ENCODE data around the gene ODAD3.
"Not testable (repeated sequence)": the region's sequence is repeated elsewhere in the genome, so short reads cannot be mapped to it uniquely, and the experiment has no call there.

Gene ODAD3

DNA sequence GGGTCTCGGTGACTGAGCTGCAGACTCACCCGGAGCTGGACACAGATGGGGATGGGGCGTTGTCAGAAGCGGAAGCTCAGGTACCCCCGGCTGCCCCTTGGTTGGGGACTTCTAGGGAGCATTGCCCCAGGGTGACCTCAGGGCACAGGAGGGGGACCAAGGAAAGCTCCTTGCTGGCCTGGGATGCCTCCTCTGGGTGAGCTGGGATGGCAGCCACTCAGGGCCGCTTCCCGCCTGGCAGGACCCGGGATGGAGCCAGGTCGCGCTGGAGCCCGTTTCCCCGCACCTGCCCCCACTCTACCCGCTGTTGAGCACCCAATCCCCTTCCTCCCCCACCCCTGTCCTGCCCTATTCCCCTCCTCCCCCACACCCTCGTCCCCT is 11.3 kb upstream of the ODAD3 start:
- no peak overlapping the region for H3K4me3 ChIP-seq (ENCODE audit: low read depth, low read length)

DNA sequence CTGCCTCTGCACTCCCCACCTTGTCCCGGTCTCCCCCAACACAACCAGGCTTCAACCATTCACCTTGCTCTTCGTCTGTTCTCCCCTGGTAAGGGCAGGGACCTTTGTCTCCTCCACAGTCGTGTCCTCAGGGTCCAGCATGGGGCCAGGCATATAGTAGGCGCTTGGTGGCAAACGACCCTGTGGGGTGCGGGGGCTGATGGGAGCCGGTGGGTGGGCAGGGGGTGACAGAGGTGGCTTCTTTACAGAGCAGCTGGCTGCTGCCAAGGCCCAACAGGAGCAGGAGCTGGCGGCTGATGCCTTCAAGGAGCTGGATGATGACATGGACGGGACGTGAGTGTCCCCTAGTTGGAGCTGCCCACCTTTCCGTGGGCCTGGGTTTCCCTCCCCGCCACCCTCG is 10.2 kb upstream of the ODAD3 start:
- TF ChIP-seq, protein P1, sequence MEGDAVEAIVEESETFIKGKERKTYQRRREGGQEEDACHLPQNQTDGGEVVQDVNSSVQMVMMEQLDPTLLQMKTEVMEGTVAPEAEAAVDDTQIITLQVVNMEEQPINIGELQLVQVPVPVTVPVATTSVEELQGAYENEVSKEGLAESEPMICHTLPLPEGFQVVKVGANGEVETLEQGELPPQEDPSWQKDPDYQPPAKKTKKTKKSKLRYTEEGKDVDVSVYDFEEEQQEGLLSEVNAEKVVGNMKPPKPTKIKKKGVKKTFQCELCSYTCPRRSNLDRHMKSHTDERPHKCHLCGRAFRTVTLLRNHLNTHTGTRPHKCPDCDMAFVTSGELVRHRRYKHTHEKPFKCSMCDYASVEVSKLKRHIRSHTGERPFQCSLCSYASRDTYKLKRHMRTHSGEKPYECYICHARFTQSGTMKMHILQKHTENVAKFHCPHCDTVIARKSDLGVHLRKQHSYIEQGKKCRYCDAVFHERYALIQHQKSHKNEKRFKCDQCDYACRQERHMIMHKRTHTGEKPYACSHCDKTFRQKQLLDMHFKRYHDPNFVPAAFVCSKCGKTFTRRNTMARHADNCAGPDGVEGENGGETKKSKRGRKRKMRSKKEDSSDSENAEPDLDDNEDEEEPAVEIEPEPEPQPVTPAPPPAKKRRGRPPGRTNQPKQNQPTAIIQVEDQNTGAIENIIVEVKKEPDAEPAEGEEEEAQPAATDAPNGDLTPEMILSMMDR (IDR thresholded peaks at IDR 0.05; ENCODE audit: control insufficient read depth, extremely low read depth, insufficient read depth): no peak
- DNase-seq (ENCODE audit: low read depth): no peak

More for the DNA sequence above, 11.3 kb upstream of the ODAD3 start:
- no peak for DNase-seq (ENCODE audit: low read depth)
- TF ChIP-seq, protein P1 (IDR thresholded peaks at IDR 0.05; ENCODE audit: control insufficient read depth, extremely low read depth, insufficient read depth): no peak

DNA sequence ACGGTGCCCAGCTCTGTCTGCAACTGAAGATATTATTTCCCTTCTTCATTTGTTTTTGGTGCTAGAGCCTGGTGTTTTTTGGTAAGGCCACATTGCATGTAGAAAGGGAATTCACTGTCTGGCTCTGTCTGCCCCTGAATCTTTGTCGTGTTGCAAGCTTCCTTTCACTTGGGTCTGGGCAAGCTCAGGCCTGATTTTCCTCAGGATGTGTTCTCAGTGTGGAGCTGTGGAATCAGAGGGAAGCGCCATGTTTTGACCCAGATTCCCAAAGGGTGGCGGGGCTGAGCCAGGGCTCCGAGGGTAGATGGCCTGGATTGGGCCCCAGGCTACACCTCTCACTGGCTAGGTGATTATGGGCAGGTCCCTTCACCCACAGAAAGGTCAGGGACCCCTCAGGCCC is 9.1 kb upstream of the ODAD3 start:
- TF ChIP-seq, protein P1 (IDR thresholded peaks at IDR 0.05; ENCODE audit: control insufficient read depth, extremely low read depth, insufficient read depth): no peak
- no peak overlapping the region for H3K4me3 ChIP-seq (ENCODE audit: low read depth, low read length)
- no peak for DNase-seq (ENCODE audit: low read depth)

More for the DNA sequence above, 10.2 kb upstream of the ODAD3 start:
- no peak overlapping the region for H3K4me3 ChIP-seq (ENCODE audit: low read depth, low read length)

DNA sequence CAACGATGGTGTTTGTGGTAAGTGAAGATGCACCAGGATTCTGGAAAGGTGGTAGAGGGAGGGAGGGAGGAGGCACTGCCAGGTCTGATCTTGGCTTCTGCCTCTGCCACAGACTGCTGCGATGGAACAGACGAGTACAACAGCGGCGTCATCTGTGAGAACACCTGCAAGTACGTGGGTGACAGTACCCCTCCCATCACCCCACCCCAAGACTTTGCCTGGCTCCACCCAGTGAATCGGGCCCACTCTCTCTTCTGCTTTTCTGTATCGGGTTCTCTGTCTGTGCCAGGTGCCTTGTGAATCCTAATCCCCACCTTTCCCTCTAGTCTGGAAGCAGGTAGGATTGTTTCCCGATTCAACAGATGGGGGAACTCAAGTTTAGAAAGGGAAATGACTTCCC is 3.0 kb upstream of the ODAD3 start:
- no peak overlapping the region for H3K4me3 ChIP-seq (ENCODE audit: low read depth, low read length)
- TF ChIP-seq, protein P1 (IDR thresholded peaks at IDR 0.05; ENCODE audit: control insufficient read depth, extremely low read depth, insufficient read depth): no peak

DNA sequence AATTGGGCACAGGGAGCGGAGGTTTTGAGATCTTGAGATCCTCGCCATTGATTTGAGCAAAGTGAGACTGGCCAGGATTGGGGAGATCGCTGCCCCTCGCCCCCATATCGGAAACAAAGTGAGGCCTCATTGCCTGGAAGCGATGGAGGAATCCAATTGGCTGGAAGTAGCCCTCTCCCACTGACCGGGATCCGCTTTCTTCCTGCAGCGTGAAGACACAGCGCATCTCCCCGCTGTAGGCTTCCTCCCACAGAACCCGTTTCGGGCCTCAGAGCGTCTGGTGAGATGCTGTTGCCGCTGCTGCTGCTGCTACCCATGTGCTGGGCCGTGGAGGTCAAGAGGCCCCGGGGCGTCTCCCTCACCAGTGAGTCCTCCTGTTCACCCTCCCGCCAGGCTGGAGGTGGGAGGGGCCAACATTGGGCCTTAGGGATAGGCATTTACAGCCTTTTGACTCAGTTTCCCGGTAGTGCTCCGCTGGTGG is 952 bp upstream of the ODAD3 start:
- TF ChIP-seq, protein P1 (IDR thresholded peaks at IDR 0.05; ENCODE audit: control insufficient read depth, extremely low read depth, insufficient read depth): no peak
- H3K4me3 ChIP-seq (ENCODE audit: low read depth, low read length): peak overlapping the region; percentile 100
- no peak for DNase-seq (ENCODE audit: low read depth)

More for the DNA sequence above, 3.0 kb upstream of the ODAD3 start:
- DNase-seq (ENCODE audit: low read depth): no peak

DNA sequence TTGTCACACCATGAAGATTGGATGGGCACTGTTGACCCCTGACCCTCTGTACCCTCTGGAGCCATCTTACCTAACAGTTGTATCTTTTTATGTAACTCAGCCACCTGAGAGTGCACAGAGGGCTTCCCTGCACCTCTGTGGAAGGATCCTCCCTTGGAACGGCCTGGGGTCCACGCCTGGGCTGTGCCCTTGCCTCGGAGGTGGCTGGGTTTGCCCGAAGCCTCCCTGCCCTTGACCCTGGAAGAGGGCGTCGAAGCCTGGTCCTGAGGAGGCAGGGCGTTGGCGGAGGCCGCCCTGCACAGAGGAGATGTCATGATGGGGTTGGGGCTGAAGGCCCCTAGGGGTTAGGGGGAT is 241 bp downstream of the ODAD3 start:
- TF ChIP-seq, protein P1 (IDR thresholded peaks at IDR 0.05; ENCODE audit: control insufficient read depth, extremely low read depth, insufficient read depth): no peak
- H3K4me3 ChIP-seq (ENCODE audit: low read depth, low read length): peak overlapping the region; percentile 100
- DNase-seq (ENCODE audit: low read depth): no peak

DNA sequence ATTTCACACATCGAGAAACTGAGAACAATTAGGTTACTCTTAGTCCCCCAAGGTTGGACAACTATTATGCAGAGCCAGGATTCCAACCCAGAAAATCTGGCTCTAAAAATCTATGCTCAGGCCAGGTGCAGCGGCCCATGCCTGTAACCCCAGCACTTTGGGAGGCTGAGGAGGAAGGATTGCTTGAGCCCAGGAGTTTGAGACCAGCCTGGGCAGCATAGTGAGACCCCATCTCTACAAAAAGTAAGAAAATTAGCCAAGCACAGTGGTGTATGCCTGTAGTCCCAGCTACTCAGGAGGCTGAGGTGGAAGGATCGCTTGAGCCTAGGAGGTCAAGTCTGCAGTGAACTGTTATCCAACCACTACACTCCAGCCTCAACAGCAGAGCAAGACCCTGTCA is 1.4 kb downstream of the ODAD3 start:
- not testable (repeated sequence) for H3K4me3 ChIP-seq (ENCODE audit: low read depth, low read length); DNase-seq (ENCODE audit: low read depth)
